Kidney epithelial cell (primary cell): ENCODE results near the gene UTF1. TPM values are rescaled to one million over a fixed set of nuclear protein-coding genes. Genes with fewer than 3 reads are reported as not detected.

ENCODE experiments used
- DNase-seq: peaks from one replicate; pipeline ENCODE4 v3.0.0-alpha.2; 2010; ENCODE audit warnings: low read depth
- H3K27me3 ChIP-seq: 2 replicates; pipeline ENCODE4 v1.6.0; 2011; ENCODE audit warnings: low read length; ENCODE audit not compliant: control insufficient read depth, insufficient read depth
- H3K36me3 ChIP-seq: 2 replicates; pipeline ENCODE4 v1.5.1; 2011; ENCODE audit warnings: low read length; ENCODE audit not compliant: control insufficient read depth, insufficient read depth
- H3K4me3 ChIP-seq: 2 replicates; pipeline ENCODE4 v1.5.1; 2011; ENCODE audit warnings: low read depth, mild to moderate bottlenecking, control low read depth, low read length
- total RNA-seq: library from RNA; depleted of rRNA; stranded (reverse); fragments of >200 nt; gene quantifications from 2 replicates; pipeline ENCODE4 v1.2.3, GENCODE V29; 2015
- TF ChIP-seq, protein P1 (sequence below): IDR thresholded peaks from 2 replicates; pipeline ENCODE4 v1.5.1; 2011; ENCODE audit warnings: mild to moderate bottlenecking, moderate library complexity, low read length, control low read depth, inconsistent platforms; ENCODE audit not compliant: insufficient read depth, poor library complexity, severe bottlenecking

The UTF1 gene
- total RNA-seq, 1 donor from 2014 or later, result not detected

GRCh38 chr10:133184591-133185244 is 45.3 kb upstream of the UTF1 start:
- peaks cover 38% of the 10 kb centered on the region for H3K27me3 ChIP-seq
- H3K4me3 ChIP-seq, result no peak overlapping the region
- TF ChIP-seq, protein P1, sequence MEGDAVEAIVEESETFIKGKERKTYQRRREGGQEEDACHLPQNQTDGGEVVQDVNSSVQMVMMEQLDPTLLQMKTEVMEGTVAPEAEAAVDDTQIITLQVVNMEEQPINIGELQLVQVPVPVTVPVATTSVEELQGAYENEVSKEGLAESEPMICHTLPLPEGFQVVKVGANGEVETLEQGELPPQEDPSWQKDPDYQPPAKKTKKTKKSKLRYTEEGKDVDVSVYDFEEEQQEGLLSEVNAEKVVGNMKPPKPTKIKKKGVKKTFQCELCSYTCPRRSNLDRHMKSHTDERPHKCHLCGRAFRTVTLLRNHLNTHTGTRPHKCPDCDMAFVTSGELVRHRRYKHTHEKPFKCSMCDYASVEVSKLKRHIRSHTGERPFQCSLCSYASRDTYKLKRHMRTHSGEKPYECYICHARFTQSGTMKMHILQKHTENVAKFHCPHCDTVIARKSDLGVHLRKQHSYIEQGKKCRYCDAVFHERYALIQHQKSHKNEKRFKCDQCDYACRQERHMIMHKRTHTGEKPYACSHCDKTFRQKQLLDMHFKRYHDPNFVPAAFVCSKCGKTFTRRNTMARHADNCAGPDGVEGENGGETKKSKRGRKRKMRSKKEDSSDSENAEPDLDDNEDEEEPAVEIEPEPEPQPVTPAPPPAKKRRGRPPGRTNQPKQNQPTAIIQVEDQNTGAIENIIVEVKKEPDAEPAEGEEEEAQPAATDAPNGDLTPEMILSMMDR, result no peak
- H3K36me3 ChIP-seq, result no peaks in the 10 kb centered on the region
- DNase-seq, result no peak

DNA sequence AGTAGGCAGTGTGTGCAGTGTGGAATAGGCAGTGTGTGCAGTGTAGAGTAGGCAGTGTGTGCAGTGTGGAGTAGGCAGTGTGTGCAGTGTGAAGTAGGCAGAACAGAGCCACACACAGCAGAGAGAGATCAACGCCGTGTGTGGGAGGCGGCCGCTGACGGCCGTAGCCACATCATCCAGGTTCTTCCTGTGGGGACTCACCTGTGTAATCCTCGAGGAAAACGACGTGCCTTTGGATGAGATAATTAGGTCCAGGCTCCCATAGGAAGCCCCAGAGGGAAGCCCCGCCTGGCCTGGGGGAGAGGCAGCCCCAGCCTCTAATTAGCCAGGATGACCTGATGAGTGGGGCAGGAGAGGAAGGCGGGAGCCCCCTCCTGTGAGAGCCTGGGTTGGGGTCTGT is 44.6 kb upstream of the UTF1 start:
- TF ChIP-seq, protein P1, result no peak
- Histone ChIP-seq H3K4me3 (no peak overlapping the region), H3K27me3 (peaks cover 38% of the 10 kb centered on the region), H3K36me3 (no peaks in the 10 kb centered on the region)
- no peak for DNase-seq

DNA sequence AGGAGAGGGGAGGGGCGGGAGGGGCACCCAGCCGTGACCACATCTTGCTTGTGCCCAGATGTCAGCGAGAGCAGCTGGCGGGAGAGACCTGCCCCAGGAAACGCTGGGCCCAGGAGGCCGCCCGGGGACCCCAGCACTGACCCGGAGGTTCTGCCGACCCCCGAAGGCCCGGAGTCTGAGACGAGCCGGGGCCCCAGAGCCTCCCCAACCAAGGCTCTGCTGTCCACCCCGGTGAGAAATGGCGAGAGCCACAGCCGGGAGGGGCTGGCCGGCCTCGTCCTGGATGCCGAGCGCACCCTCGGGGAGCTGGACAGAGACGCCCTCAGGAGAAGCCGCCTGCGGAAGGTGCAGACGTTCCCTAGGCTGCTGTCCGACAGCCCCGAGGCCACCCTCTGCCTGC is 44.1 kb upstream of the UTF1 start:
- TF ChIP-seq, protein P1, result no peak
- DNase-seq, result no peak
- H3K36me3 ChIP-seq, result no peaks in the 10 kb centered on the region
- no peak overlapping the region for H3K4me3 ChIP-seq
- peaks cover 38% of the 10 kb centered on the region for H3K27me3 ChIP-seq

DNA sequence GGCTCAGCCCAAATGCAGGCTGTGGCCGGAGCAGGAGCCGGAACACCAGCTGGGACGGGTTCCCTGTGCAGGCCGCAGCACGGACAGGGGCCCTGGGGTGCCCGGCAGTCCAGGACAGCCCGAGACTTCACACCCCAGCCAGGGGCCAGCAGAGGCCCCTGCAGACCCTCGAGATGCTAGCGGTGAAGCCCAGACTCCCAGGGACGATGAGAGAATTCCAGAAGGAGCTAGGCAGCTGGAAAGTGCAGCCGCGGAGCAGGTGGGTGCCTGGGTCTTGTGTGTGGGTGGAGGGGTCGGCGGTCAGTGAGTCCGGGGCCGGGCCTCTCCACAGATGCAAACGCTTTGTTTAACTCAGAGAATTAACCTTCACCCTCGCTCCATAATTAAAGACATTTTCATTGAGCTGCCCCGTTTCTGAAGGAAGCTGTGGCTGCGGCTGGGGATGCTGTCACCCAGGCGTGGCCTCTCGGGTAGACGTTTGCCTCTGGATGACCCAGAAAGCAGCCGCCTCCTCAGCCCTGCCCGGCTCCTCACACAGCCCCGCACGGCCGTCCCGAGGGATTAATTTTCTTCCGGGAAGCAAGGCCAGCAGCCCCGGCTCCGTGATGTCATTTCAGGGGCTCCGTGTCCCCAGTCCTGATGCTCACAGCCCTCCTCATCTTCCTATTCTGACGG is 43.5 kb upstream of the UTF1 start:
- TF ChIP-seq, protein P1, result no peak
- Histone ChIP-seq H3K27me3 (peaks cover 38% of the 10 kb centered on the region), H3K4me3 (no peak overlapping the region), H3K36me3 (no peaks in the 10 kb centered on the region)
- no peak for DNase-seq

DNA sequence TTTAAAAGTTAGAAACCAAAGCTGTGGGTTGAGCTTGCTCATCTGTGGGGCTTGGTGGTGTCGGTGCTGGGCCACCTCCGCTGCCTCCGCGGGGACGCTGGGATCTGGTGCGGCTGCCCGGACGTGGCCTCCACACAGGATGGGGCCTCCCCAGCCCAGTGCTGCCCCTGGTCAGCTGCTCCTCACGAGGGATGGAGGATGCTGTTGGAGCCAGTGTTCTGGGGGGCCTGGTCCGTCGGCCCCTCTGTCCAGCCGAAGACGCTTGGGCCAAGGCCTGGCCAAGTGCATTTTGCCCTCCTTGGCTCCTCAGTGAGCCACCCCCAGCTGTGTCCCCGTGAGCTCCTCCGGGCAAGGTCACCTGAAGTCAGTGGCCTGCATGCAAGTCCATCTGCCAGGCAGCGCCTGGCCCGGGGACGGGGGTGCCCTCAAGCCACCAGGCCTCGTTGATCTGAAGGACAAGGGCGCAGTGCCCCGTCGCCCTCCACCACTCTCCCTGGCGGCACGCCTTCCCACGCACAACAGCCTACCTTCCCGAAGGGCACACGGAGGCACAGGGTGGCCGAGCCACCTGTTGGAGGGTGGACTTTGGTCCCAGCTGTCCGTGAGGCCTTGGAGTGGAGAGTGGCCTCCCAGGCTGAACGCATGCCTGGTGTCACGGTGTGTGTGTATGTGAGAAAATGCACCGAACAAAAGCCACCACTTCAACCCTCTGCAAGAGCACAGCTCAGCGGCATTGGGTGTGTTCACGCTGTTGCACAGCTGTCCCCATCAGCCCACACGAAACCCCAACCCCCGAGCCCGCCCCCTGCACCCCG is 42.7 kb upstream of the UTF1 start:
- no peak for DNase-seq
- Histone ChIP-seq H3K27me3 (peaks cover 38% of the 10 kb centered on the region), H3K4me3 (no peak overlapping the region), H3K36me3 (no peaks in the 10 kb centered on the region)
- TF ChIP-seq, protein P1, result no peak
